Amygdala (tissue), 56 donors: ENCODE data around the gene CILP2.

Experiments used
- DNase-seq, 56 donors: peaks; one replicate each; lab custom pipeline; 2025; lab: John Stamatoyannopoulos, UW

The CILP2 gene

DNA sequence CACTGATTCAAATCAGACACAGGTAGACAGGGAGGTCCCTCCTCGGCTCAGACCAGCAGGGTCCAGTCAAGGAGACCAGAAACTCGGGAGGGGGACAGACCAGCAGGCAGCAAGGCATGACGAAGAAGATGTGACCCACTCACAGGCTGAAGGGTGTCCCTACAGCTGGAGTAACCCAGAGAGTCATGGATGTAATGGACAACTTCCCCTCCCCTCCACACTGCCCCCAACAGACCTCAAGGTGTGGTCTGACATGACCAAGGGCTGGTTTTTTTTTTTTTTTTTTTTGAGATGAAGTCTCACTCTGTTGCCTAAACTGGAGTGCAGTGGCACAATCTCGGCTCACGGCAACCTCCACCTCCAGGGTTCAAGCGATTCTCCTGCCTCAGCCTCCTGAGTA lies 46.3 kb downstream of the CILP2 start:
- DNase-seq: no peak

DNA sequence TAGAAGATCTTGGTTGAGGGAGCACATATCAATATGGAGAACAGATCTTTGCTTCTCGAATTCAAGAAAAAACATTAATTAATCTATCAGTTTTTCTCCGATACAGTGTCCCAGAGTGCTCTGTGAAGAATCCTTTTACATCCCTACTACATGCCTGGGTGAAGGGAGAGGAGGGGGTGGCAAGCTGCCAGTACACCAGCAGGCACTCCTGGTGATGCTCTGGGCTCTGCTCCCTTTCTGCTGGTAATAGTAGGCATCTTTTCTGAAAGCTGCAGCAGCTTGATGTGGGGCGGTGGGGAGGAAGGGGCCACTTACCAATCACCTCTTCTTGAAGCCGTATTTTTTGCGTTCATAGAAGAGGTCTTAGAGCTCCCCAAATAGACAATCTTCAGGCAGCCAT lies 49.7 kb downstream of the CILP2 start:
- DNase-seq: peak in 7 of 56 donors; percentile 1 to 19 (median 11)

GRCh38 chr19:19588546-19588945 lies 50.5 kb downstream of the CILP2 start:
- DNase-seq: no peak

DNA sequence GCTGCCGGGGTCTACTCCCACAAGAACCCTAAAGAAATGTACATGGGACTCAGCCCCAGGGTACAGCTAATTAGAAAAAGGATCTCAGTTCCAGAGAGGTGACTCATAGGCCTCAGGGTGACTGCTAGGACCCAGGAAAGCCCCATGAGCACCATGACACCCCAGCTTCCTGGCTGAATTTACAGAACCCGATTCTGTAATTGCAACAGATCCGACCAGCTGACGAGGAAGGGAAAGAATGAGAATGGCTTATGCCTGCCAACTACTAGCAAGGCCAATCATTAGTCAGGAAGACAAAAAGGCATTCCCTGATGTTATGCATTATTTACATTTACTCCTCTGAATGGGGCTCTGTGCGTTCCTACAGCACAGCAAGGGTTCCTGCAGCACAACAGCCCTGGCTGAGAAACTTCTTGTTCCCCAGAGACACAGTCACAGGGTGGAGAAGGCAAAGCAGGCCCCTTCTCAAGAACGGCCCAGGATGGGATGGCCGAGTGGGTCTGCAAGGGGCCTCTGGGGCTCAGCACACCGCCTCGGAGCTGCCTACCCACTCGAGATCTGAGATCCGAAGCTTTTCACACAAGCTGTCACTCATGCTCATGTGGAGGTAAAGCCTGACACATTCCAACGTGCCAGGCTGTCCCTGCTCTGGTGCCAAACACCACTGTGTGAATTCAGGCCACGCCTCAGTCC lies 53.2 kb downstream of the CILP2 start:
- DNase-seq: peak in 4 of 56 donors; percentile 1 to 14 (median 4)

DNA sequence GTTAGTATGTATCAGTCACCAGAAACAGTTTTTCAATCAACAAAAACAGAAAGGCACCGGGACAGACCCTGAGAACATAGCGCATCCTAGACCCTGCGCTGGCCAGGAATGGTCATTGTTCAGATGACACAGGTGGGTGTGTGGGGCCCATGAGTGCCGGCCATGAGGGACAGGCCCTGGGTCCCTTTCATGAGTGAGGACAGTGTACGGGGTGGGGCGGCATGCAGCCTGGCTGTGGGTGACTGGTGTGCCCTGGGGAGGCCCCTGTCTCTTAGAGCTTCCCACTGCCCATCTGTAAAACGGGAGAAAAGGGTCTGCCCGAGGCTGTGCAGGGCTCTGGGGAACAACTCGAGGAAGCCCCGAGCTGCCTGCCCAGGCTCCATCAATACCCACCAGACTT lies 54.6 kb downstream of the CILP2 start:
- DNase-seq: no peak

DNA sequence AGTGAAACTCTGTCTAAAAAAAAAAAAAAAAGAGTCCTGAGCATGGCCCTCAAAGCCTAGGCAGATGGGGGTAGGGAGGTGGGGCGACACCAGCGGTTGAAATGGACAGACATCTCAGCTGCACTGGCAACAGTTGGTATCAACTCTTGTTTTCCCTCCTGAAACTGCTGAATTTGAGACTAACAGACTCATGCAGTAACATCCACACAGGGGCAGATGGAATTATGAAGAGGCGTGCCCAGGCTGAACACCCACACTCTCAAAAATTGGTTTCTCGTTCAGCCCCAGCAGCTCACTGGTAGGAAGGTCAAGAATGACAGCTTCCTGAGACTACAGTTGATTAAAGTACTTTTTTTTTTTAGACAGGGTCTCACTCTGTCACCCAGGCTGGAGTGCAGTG lies 56.3 kb downstream of the CILP2 start:
- DNase-seq: no peak

DNA sequence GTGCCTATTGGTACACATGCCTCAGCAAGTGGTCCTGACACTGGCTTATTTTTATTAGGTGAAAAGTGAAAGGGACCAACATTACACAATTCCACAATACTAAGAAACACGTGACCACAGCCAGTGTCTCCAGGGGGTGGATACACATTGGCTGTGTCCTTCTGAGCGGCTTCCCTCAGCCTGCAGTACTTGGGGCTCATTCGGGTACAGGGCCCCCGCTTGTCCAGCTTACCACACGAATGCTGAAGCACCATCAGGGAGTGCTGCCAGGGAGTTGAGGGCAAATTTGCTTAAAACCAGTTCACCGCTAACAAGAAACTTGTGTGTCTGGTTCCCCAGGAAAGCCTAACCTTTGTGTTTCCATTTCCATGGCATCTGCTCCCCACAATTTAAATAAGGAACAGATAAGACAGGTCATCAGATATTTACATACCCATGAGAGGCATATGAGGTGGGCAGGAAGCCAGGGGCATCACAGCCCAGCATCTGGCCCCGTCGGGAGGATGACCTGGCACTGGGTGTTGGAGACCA lies 57.2 kb downstream of the CILP2 start:
- DNase-seq: no peak
